SK-N-SH (cell line): ENCODE measurements around the gene FPR2. TPM values are rescaled to one million over a fixed set of nuclear protein-coding genes. Genes with fewer than 3 reads are reported as not detected.

ENCODE experiments used
- CTCF ChIA-PET: fragments of 300-600, 350-600 bp; formaldehyde crosslinking; extraction: SDS; loops from one replicate; lab custom pipeline; 2021; lab: Yijun Ruan, JAX
- POLR2A ChIA-PET: fragments of 350-600 bp; sonication (Branson Sonifier 250); formaldehyde crosslinking; extraction: SDS; loops from one replicate; lab custom pipeline; 2020; ENCODE audit warnings: antibody characterized with exemption, inconsistent platforms; lab: Yijun Ruan, JAX
- DNase-seq: peaks from one replicate; pipeline ENCODE4 v3.0.0; 2012
- H2AFZ ChIP-seq: fragments of 200-600 bp; sonication (generic); 2 replicates; pipeline ENCODE4 v1.8.1; 2016; ENCODE audit warnings: antibody characterized with exemption, mild to moderate bottlenecking, low read depth
- H3F3A ChIP-seq: fragments of 200-600 bp; sonication (generic); replicated peaks from 2 replicates; pipeline ENCODE3; 2016; ENCODE audit warnings: antibody characterized with exemption, mild to moderate bottlenecking; ENCODE audit not compliant: insufficient read depth
- H3K27ac ChIP-seq, 2 experiments: fragments of 200-500 bp in 1 of 2; fragments of 200-600 bp in 1 of 2; sonication (Bioruptor generic) in 1 of 2; sonication (generic), shearing (Covaris generic) in 1 of 2; 2 replicates each; pipeline versions ENCODE4 v1.5.1 to v1.6.1; 2014 to 2016; ENCODE audit warnings: low read depth in 2 of 2, inconsistent platforms in 1 of 2, low read length in 1 of 2, mild to moderate bottlenecking in 1 of 2, mixed read lengths in 1 of 2
- H3K27me3 ChIP-seq: fragments of 200-600 bp; sonication (generic), shearing (Covaris generic); 2 replicates; pipeline ENCODE4 v1.6.1; 2016; ENCODE audit warnings: mixed run types; ENCODE audit not compliant: insufficient read depth
- H3K36me3 ChIP-seq, 2 experiments: fragments of 200-500 bp in 1 of 2; fragments of 200-600 bp in 1 of 2; sonication (Bioruptor generic) in 1 of 2; sonication (generic) in 1 of 2; replicated peaks in 1 of 2; 2 replicates each; pipeline versions ENCODE3 to v1.5.1; 2014 to 2016; ENCODE audit warnings: low read length in 1 of 2, mild to moderate bottlenecking in 1 of 2; ENCODE audit not compliant: insufficient read depth in 2 of 2, control insufficient read depth in 1 of 2
- H3K4me1 ChIP-seq, 2 experiments: fragments of 200-500 bp in 1 of 2; fragments of 200-600 bp in 1 of 2; sonication (Bioruptor generic) in 1 of 2; sonication (generic), shearing (Covaris generic) in 1 of 2; 2 replicates each; pipeline versions ENCODE4 v1.5.1 to v1.6.1; 2014 to 2016; ENCODE audit warnings: low read depth in 1 of 2, low read length in 1 of 2, mixed run types in 1 of 2; ENCODE audit not compliant: insufficient read depth in 2 of 2, control insufficient read depth in 1 of 2
- H3K4me2 ChIP-seq: fragments of 200-600 bp; sonication (generic), shearing (Covaris generic); 2 replicates; pipeline ENCODE4 v1.6.1; 2017; ENCODE audit warnings: mixed run types
- H3K4me3 ChIP-seq, 2 experiments: fragments of 200-500 bp in 1 of 2; fragments of 200-600 bp in 1 of 2; sonication (Bioruptor generic) in 1 of 2; sonication (generic), shearing (Covaris generic) in 1 of 2; 2 replicates each; pipeline versions ENCODE4 v1.5.1 to v1.8.1; 2014 to 2016; ENCODE audit warnings: low read depth in 2 of 2, inconsistent platforms in 1 of 2, low read length in 1 of 2, mild to moderate bottlenecking in 1 of 2, mixed read lengths in 1 of 2, moderate library complexity in 1 of 2
- H3K79me2 ChIP-seq: fragments of 200-600 bp; sonication (generic); 2 replicates; pipeline ENCODE4 v1.8.1; 2017; ENCODE audit warnings: mild to moderate bottlenecking; ENCODE audit not compliant: insufficient read depth
- H3K9ac ChIP-seq: fragments of 200-600 bp; sonication (generic); 2 replicates; pipeline ENCODE4 v1.6.1; 2017; ENCODE audit warnings: mixed run types
- H3K9me2 ChIP-seq: fragments of 200-600 bp; sonication (generic); 2 replicates; pipeline ENCODE4 v1.6.1; 2017; ENCODE audit warnings: mixed run types
- H3K9me3 ChIP-seq: fragments of 200-600 bp; sonication (generic); 2 replicates; pipeline ENCODE4 v1.6.1; 2017; ENCODE audit warnings: mixed run types, mild to moderate bottlenecking, moderate library complexity
- H4K20me1 ChIP-seq: fragments of 200-600 bp; sonication (generic); 2 replicates; pipeline ENCODE4 v1.6.1; 2017; ENCODE audit warnings: mild to moderate bottlenecking, mixed run types; ENCODE audit not compliant: insufficient read depth
- CHD2 ChIP-seq: fragments of 150-350 bp; IDR thresholded peaks from 2 replicates; pipeline ENCODE4 v1.6.1; 2018; ENCODE audit warnings: low read length; ENCODE audit not compliant: partially characterized antibody
- ELF1 ChIP-seq: IDR thresholded peaks from 2 replicates; pipeline ENCODE4 v1.4.0; 2012
- EZH2phosphoT487 ChIP-seq: fragments of 200-600 bp; sonication (generic); IDR thresholded peaks from 2 replicates; pipeline ENCODE4 v1.6.1; 2017; ENCODE audit warnings: low read depth, mixed run types, mild to moderate bottlenecking, antibody characterized with exemption, moderate library complexity, borderline replicate concordance
- FOSL2 ChIP-seq: IDR thresholded peaks from 2 replicates; pipeline ENCODE4 v1.4.0; 2012; ENCODE audit warnings: low read depth, mild to moderate bottlenecking, moderate library complexity, borderline replicate concordance
- FOXJ3 ChIP-seq: sonication (generic); formaldehyde crosslinking; IDR thresholded peaks from 2 replicates; pipeline ENCODE4 v1.5.1; 2020; ENCODE audit warnings: mild to moderate bottlenecking, missing genetic modification reagents
- GABPA ChIP-seq: IDR thresholded peaks from 2 replicates; pipeline ENCODE4 v1.4.0; 2012; ENCODE audit warnings: low read depth, mild to moderate bottlenecking
- JUND ChIP-seq: IDR thresholded peaks from 2 replicates; pipeline ENCODE4 v1.4.0; 2012
- MXI1 ChIP-seq: IDR thresholded peaks from 2 replicates; pipeline ENCODE4 v1.6.1; 2012; ENCODE audit warnings: mild to moderate bottlenecking, low read depth, low read length, improper control_type of control experiment
- NRF1 ChIP-seq: IDR thresholded peaks from 2 replicates; pipeline ENCODE4 v1.6.1; 2012; ENCODE audit warnings: low read depth, mild to moderate bottlenecking, low read length
- RAD21 ChIP-seq: IDR thresholded peaks from 2 replicates; pipeline ENCODE4 v1.6.1; 2012; ENCODE audit warnings: mild to moderate bottlenecking, low read length
- RCOR1 ChIP-seq: fragments of 150-350 bp; IDR thresholded peaks from 2 replicates; pipeline ENCODE4 v1.6.1; 2017; ENCODE audit warnings: antibody characterized with exemption, low read length
- RFX5 ChIP-seq: IDR thresholded peaks from 2 replicates; pipeline ENCODE4 v1.6.1; 2012; ENCODE audit warnings: mild to moderate bottlenecking, improper control_type of control experiment, low read length
- RXRA ChIP-seq: IDR thresholded peaks from 2 replicates; pipeline ENCODE4 v1.4.0; 2012; ENCODE audit warnings: low read depth, mild to moderate bottlenecking, borderline replicate concordance
- SIN3A ChIP-seq: IDR thresholded peaks from 2 replicates; pipeline ENCODE4 v1.6.1; 2012; ENCODE audit warnings: low read depth, mild to moderate bottlenecking, low read length, moderate library complexity, borderline replicate concordance
- SMC3 ChIP-seq: IDR thresholded peaks from 2 replicates; pipeline ENCODE4 v1.6.1; 2012; ENCODE audit warnings: low read depth, low read length, improper control_type of control experiment
- TAF1 ChIP-seq: IDR thresholded peaks from 2 replicates; pipeline ENCODE4 v1.6.1; 2012; ENCODE audit warnings: low read depth, mild to moderate bottlenecking, low read length, moderate library complexity, borderline replicate concordance
- TEAD4 ChIP-seq: IDR thresholded peaks from 2 replicates; pipeline ENCODE4 v1.4.0; 2012; ENCODE audit warnings: mild to moderate bottlenecking, borderline replicate concordance; ENCODE audit not compliant: insufficient read depth
- WGBS: methylation state at CpG from one replicate; pipeline ENCODE4 v1.1.6; 2017; ENCODE audit warnings: low lambda C conversion rate; 5-methylcytosine and 5-hydroxymethylcytosine counted together
- polyA plus RNA-seq, 3 experiments: library from polyadenylated mRNA; depleted of rRNA; stranded (reverse); fragments of >200 nt; gene quantifications; 2 replicates each; pipeline ENCODE4 v1.2.3, GENCODE V29; 2012
- TF ChIP-seq, protein P1 (sequence below): IDR thresholded peaks from 2 replicates; pipeline ENCODE4 v1.4.0; 2012; ENCODE audit warnings: low read depth, borderline replicate concordance
- TF ChIP-seq, protein P2 (sequence below): IDR thresholded peaks from 2 replicates; pipeline ENCODE4; 2012
- TF ChIP-seq, protein P3 (sequence below): fragments of 150-350 bp; IDR thresholded peaks from 2 replicates; pipeline ENCODE4 v1.6.1; 2016; ENCODE audit warnings: mild to moderate bottlenecking, low read depth, low read length

The FPR2 gene
- polyA plus RNA-seq, 1 of the 3 experiments (the other 2 are of a cell fraction): not detected

DNA sequence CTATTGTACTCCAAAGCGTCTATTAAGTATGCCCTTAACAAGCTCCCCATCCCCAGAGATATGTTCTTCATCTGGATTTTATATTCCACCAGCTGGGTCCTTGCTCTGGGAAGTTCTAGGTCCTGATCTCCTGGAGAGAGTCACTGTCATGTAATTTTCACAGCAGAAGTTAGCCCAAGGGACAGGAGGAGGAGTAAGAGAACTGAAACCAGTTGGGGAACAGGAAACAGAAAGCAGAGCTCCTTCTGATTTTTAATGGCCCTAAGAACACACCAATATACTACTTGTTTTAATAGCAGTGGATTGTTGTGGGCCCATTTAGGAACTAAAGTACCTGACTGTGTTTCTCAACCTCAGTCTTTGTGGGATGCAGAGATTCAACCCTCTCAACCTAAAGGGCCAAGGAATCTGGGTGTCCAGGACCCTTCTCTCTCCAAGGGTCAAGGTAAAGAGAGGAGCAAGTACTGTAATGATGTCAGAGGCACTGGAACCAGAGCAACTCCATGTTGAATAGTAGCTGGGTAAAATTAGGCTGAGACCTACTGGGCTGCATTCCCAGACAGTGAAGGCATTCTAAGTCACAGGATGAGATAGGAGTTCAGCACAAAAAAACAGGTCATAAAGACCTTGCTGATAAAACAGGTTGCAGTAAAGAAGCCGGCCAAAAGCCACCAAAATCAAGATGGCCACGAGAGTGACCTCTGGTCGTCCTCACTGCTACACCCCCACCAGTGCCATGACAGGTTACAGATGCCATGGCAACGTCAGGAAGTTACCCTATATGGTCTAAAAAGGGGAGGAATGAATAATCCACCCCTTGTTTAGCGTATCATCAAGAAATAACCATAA lies 25.9 kb downstream of the FPR2 start (continued):
- TF ChIP-seq, protein P1, sequence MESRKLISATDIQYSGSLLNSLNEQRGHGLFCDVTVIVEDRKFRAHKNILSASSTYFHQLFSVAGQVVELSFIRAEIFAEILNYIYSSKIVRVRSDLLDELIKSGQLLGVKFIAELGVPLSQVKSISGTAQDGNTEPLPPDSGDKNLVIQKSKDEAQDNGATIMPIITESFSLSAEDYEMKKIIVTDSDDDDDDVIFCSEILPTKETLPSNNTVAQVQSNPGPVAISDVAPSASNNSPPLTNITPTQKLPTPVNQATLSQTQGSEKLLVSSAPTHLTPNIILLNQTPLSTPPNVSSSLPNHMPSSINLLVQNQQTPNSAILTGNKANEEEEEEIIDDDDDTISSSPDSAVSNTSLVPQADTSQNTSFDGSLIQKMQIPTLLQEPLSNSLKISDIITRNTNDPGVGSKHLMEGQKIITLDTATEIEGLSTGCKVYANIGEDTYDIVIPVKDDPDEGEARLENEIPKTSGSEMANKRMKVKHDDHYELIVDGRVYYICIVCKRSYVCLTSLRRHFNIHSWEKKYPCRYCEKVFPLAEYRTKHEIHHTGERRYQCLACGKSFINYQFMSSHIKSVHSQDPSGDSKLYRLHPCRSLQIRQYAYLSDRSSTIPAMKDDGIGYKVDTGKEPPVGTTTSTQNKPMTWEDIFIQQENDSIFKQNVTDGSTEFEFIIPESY: no peak
- no peak for TF ChIP-seq ELF1
- TF ChIP-seq TEAD4: no peak
- no peak for TF ChIP-seq EZH2phosphoT487
- TF ChIP-seq RAD21: no peak
- no peak for TF ChIP-seq CHD2
- TF ChIP-seq NRF1: no peak

DNA sequence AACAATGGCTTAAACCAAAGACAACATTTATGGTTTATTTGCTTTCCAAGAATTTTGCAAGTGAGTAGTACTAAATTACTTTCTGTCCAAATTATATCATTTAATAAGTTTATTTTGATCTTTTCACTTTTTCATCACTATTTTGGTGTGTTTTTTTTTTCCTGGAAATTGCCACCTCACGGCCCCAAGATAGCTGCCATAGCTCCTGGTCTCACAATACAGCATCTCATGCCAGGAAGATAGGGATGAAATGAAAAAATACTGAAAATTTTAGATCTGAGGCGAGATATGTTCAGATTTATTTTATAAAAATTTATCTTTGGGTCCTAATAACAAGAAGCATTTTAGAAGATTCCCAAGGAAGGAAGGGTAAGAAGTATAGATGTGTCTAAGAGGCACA lies 27.0 kb downstream of the FPR2 start:
- Histone ChIP-seq H2AFZ (no peak overlapping the region), H3F3A (peaks cover 37% of the 10 kb centered on the region), H3K4me1 (peaks cover 0 to 30% of the 10 kb centered on the region in 2 experiments; a peak in 1 of 4 replicates), H3K4me2 (no peak overlapping the region), H3K4me3 (no peak overlapping the region), H3K79me2 (no peaks in the 10 kb centered on the region), H3K27ac (peak overlapping the region in 1 of 2 experiments; percentile 70; a peak in 2 of 4 replicates), H3K9me2 (no peaks in the 10 kb centered on the region), H3K9ac (no peak overlapping the region), H4K20me1 (no peaks in the 10 kb centered on the region), H3K27me3 (no peaks in the 10 kb centered on the region), H3K36me3 (no peaks in the 10 kb centered on the region), H3K9me3 (no peaks in the 10 kb centered on the region)
- WGBS: 4% methylated on average over 2 of the region's 2 CpGs
- POLR2A ChIA-PET: no interaction called here
- CTCF ChIA-PET: no interaction called here
- no peak for DNase-seq
- TF ChIP-seq RXRA: no peak

DNA sequence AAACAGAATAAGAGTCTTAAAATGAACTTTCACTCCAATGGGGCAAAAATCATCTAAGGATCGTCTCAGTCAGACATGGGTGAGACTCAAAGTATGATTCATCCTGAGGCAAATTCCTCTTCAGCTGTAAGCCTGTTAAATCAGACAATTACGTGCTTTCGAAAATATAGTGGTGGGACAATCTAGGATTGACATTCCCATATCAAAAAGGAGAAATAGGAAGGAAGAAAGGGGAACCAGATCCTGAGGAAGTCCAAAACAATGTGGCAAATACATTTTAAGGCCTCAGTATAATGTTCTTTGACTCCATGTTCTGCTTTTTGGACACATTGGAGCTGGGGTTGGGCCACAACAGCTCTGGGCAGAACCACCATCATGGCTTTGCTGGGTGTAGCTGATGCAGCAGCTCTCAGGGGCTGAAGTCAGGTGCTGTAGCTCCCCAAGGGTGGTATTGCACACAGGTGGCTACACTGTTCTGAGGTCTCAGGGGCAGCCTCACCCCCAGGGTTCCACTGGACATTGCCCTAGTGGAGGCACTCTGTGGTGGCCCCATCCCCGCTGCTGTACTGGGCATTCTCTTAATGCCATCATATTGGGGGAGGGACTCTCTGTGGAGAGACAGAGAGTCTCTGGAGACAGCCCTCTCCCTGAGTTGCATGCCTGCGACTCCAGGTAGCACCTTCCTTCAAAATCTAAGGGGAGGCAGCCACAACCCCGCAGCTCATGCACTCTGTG lies 28.2 kb downstream of the FPR2 start:
- H3K4me3 ChIP-seq: no peak overlapping the region
- H4K20me1 ChIP-seq: no peaks in the 10 kb centered on the region
- ChIA-PET POLR2A (no interaction called here), CTCF (interaction anchor here (1.8 kb wide), 1 partner anchor 11 kb away, joined by 6 read pairs; no protein-coding TSS in a partner anchor)
- 0 out of 2 replicates have a peak overlapping the region, but pooled peaks have one; percentile 13 for H3K4me2 ChIP-seq
- H3F3A ChIP-seq: peaks cover 35% of the 10 kb centered on the region
- peak overlapping the region in 1 of 2 experiments; percentile 70; a peak in 2 of 4 replicates for H3K27ac ChIP-seq
- peaks cover 0 to 25% of the 10 kb centered on the region in 2 experiments; a peak in 1 of 4 replicates for H3K4me1 ChIP-seq
- DNase-seq: no peak
- H3K9me2 ChIP-seq: no peaks in the 10 kb centered on the region
- no peaks in the 10 kb centered on the region for H3K9me3 ChIP-seq
- WGBS: under 1% methylated on average over 5 of the region's 6 CpGs
- H3K27me3 ChIP-seq: no peaks in the 10 kb centered on the region
- H3K36me3 ChIP-seq: no peaks in the 10 kb centered on the region
- H2AFZ ChIP-seq: no peak overlapping the region; the same call in 1 of the 2 replicates
- no peaks in the 10 kb centered on the region for H3K79me2 ChIP-seq
- peak overlapping the region; percentile 31; the same call in 1 of the 2 replicates for H3K9ac ChIP-seq
- no peak for TF ChIP-seq MXI1
- no peak for TF ChIP-seq SIN3A
- no peak for TF ChIP-seq GABPA
- TF ChIP-seq JUND: no peak
- TF ChIP-seq FOXJ3 (CRISPR knock-in tag): no peak
- TF ChIP-seq, protein P2, sequence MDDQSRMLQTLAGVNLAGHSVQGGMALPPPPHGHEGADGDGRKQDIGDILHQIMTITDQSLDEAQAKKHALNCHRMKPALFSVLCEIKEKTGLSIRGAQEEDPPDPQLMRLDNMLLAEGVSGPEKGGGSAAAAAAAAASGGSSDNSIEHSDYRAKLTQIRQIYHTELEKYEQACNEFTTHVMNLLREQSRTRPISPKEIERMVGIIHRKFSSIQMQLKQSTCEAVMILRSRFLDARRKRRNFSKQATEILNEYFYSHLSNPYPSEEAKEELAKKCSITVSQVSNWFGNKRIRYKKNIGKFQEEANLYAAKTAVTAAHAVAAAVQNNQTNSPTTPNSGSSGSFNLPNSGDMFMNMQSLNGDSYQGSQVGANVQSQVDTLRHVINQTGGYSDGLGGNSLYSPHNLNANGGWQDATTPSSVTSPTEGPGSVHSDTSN: no peak
- TF ChIP-seq RCOR1: no peak
- TF ChIP-seq, protein P3, sequence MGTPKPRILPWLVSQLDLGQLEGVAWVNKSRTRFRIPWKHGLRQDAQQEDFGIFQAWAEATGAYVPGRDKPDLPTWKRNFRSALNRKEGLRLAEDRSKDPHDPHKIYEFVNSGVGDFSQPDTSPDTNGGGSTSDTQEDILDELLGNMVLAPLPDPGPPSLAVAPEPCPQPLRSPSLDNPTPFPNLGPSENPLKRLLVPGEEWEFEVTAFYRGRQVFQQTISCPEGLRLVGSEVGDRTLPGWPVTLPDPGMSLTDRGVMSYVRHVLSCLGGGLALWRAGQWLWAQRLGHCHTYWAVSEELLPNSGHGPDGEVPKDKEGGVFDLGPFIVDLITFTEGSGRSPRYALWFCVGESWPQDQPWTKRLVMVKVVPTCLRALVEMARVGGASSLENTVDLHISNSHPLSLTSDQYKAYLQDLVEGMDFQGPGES: no peak
- TF ChIP-seq FOSL2: no peak
- TF ChIP-seq TAF1: no peak
- no peak for TF ChIP-seq SMC3
- no peak for TF ChIP-seq RXRA
- TF ChIP-seq RFX5: no peak
